Fibroblast of mammary gland (primary cell): ENCODE data around the gene FRS2.

Experiments
- DNase-seq: peaks from one replicate; pipeline ENCODE4 v3.0.0-alpha.2; 2010; ENCODE audit warnings: low read depth
- H3K4me3 ChIP-seq: 2 replicates; pipeline ENCODE4 v1.5.1; 2011; ENCODE audit warnings: low read depth, mild to moderate bottlenecking, low read length, moderate library complexity; ENCODE audit not compliant: control insufficient read depth
- CTCF ChIP-seq: conservative IDR thresholded peaks from 2 replicates; pipeline ENCODE4 v1.5.1; 2011; ENCODE audit warnings: low read depth, low read length, inconsistent platforms; ENCODE audit not compliant: control insufficient read depth, insufficient read depth

The FRS2 gene

GRCh38 chr12:69495071-69495470, 24.9 kb downstream of the FRS2 start:
- H3K4me3 ChIP-seq, result no peak overlapping the region
- peak; percentile 50 for DNase-seq
- TF ChIP-seq CTCF, result no peak

- TF ChIP-seq CTCF, result no peak
- no peak overlapping the region for H3K4me3 ChIP-seq
- peak; percentile 21 for DNase-seq
These were observed 27.3 kb downstream of the FRS2 start for GRCh38 chr12:69497308-69498026.

GRCh38 chr12:69500631-69501030, 30.4 kb downstream of the FRS2 start:
- peak; percentile 42 for DNase-seq
- TF ChIP-seq CTCF, result no peak
- no peak overlapping the region for H3K4me3 ChIP-seq

- no peak for TF ChIP-seq CTCF
- no peak overlapping the region for H3K4me3 ChIP-seq
- DNase-seq, result peak; percentile 60
These were observed 31.1 kb downstream of the FRS2 start for GRCh38 chr12:69501154-69501895.

- H3K4me3 ChIP-seq, result no peak overlapping the region
- no peak for TF ChIP-seq CTCF
- peak; percentile 34 for DNase-seq
These were observed 32.3 kb downstream of the FRS2 start for GRCh38 chr12:69502345-69503081.

GRCh38 chr12:69508091-69508490, 37.9 kb downstream of the FRS2 start:
- no peak for TF ChIP-seq CTCF
- H3K4me3 ChIP-seq, result no peak overlapping the region
- DNase-seq, result no peak
